ENCODE results near the gene HNRNPH2.

The HNRNPH2 gene

DNA sequence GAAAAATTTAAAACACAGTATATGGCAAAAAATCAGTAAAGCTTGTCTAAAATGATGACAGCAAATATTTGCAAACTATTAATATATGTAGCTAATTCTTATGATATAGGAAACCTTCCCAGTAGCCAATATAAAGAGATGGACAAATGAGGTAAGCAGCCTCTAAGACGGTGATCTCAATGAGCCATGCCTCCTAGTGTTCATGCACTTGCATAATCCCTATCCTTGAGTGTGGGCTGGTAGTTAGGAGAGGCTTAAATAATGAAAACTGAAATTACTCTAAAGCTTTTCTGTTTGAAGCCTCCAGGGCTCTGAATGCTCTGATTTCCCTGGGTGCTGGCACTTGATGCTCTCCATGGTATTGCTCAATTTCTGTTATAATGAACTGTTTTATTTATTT is 52.6 kb downstream of the HNRNPH2 start:
- DNase-seq (ENCODE audit: insufficient read length, low spot score) (no peak), FAIRE-seq (no peak)
- no peak for TF ChIP-seq POLR2A (IDR thresholded peaks at IDR 0.05; ENCODE audit: low read depth, low read length)

GRCh38 chrX:101462892-101463291 is 54.9 kb downstream of the HNRNPH2 start:
- FAIRE-seq (peak; percentile 41), DNase-seq (ENCODE audit: insufficient read length, low spot score) (no peak)
- no peak for TF ChIP-seq POLR2A (IDR thresholded peaks at IDR 0.05; ENCODE audit: low read depth, low read length)

Measured in H54 (cell line).